Neuronal stem cell (in vitro differentiated cells): Measurements from ENCODE around the gene CCR7.

Experiments used
- DNase-seq: peaks from one replicate; pipeline ENCODE4 v3.0.0-alpha.2; 2013; ENCODE audit warnings: low spot score
- H2AFZ ChIP-seq: one replicate; pipeline ENCODE4 v1.6.1; 2013; ENCODE audit warnings: mild to moderate bottlenecking, low read length, inconsistent platforms
- H2AK5ac ChIP-seq: 2 replicates; pipeline ENCODE4 v1.6.1; 2013; ENCODE audit warnings: low read depth, mild to moderate bottlenecking, inconsistent platforms, low read length, moderate library complexity, mixed read lengths
- H2BK120ac ChIP-seq: 2 replicates; pipeline ENCODE4 v1.6.1; 2013; ENCODE audit warnings: low read depth, mild to moderate bottlenecking, inconsistent platforms, low read length, moderate library complexity, mixed read lengths
- H2BK12ac ChIP-seq: one replicate; pipeline ENCODE4 v1.6.1; 2013; ENCODE audit warnings: low read length, inconsistent platforms
- H2BK15ac ChIP-seq: 2 replicates; pipeline ENCODE4 v1.6.1; 2013; ENCODE audit warnings: mild to moderate bottlenecking, low read length, inconsistent platforms, mixed read lengths
- H2BK5ac ChIP-seq: one replicate; pipeline ENCODE4 v1.6.1; 2013; ENCODE audit warnings: inconsistent platforms, mild to moderate bottlenecking, low read length, moderate library complexity
- H3K14ac ChIP-seq: one replicate; pipeline ENCODE4 v1.6.1; 2013; ENCODE audit warnings: low read length, inconsistent platforms
- H3K18ac ChIP-seq: 2 replicates; pipeline ENCODE4 v1.6.1; 2013; ENCODE audit warnings: low read length, inconsistent platforms
- H3K23ac ChIP-seq: 2 replicates; pipeline ENCODE4 v1.6.1; 2013; ENCODE audit warnings: low read depth, mild to moderate bottlenecking, mixed read lengths, low read length, inconsistent platforms; ENCODE audit not compliant: poor library complexity
- H3K27ac ChIP-seq: replicated peaks from 3 replicates; pipeline ENCODE4 v1.5.1; 2013; ENCODE audit warnings: low read length, inconsistent platforms
- H3K27me3 ChIP-seq, 3 experiments: 2 replicates each; pipeline ENCODE4 v1.6.1; 2013; ENCODE audit warnings: low read length in 3 of 3, mild to moderate bottlenecking in 2 of 3, inconsistent platforms in 1 of 3, low read depth in 1 of 3, mixed read lengths in 1 of 3, moderate library complexity in 1 of 3; ENCODE audit not compliant: control insufficient read depth in 3 of 3, insufficient read depth in 3 of 3
- H3K36me3 ChIP-seq, 2 donors: replicated peaks in 1 of 2; 2 replicates each; pipeline ENCODE4 v1.6.1; 2013; ENCODE audit warnings: low read length in 2 of 2; ENCODE audit not compliant: control insufficient read depth in 2 of 2, insufficient read depth in 2 of 2
- H3K4ac ChIP-seq: 2 replicates; pipeline ENCODE4 v1.6.1; 2013; ENCODE audit warnings: inconsistent platforms, mild to moderate bottlenecking, low read length, moderate library complexity
- H3K4me1 ChIP-seq, 2 donors: 1 replicate in 1 of 2; 2 replicates in 1 of 2; pipeline ENCODE4 v1.6.1; 2013; ENCODE audit warnings: low read length in 2 of 2, low read depth in 1 of 2; ENCODE audit not compliant: control insufficient read depth in 2 of 2, insufficient read depth in 1 of 2
- H3K4me2 ChIP-seq: one replicate; pipeline ENCODE4 v1.6.1; 2013; ENCODE audit warnings: mild to moderate bottlenecking, low read length, inconsistent platforms; ENCODE audit not compliant: insufficient read depth, poor library complexity, severe bottlenecking
- H3K4me3 ChIP-seq, 2 donors: 2 replicates each; pipeline ENCODE4 v1.5.1; 2013; ENCODE audit warnings: low read length in 2 of 2, mild to moderate bottlenecking in 2 of 2, inconsistent platforms in 1 of 2, moderate library complexity in 1 of 2
- H3K79me1 ChIP-seq: one replicate; pipeline ENCODE4 v1.6.1; 2013; ENCODE audit warnings: low read depth, mild to moderate bottlenecking, inconsistent platforms, low read length, moderate library complexity
- H3K9ac ChIP-seq: one replicate; pipeline ENCODE4 v1.6.1; 2013; ENCODE audit warnings: mild to moderate bottlenecking, low read depth, low read length, inconsistent platforms; ENCODE audit not compliant: poor library complexity
- H3K9me3 ChIP-seq, 2 donors: replicated peaks in 1 of 2; 2 replicates each; pipeline versions ENCODE3 to v1.6.1; 2013; ENCODE audit warnings: low read length in 2 of 2, mild to moderate bottlenecking in 2 of 2, inconsistent platforms in 1 of 2, low read depth in 1 of 2, mixed read lengths in 1 of 2, moderate library complexity in 1 of 2; ENCODE audit not compliant: control insufficient read depth in 2 of 2, insufficient read depth in 1 of 2
- H4K8ac ChIP-seq: one replicate; pipeline ENCODE4 v1.6.1; 2013; ENCODE audit warnings: low read depth, mild to moderate bottlenecking, inconsistent platforms, low read length, moderate library complexity
- H4K91ac ChIP-seq: one replicate; pipeline ENCODE4 v1.6.1; 2013; ENCODE audit warnings: low read length, low read depth, mild to moderate bottlenecking, inconsistent platforms; ENCODE audit not compliant: poor library complexity
- WGBS, 2 donors: extraction: QIAGEN DNeasy Blood & Tissue Kit; methylation state at CpG; one replicate each; pipeline ENCODE4 v1.1.7; 2013; ENCODE audit warnings: missing lambda C conversion rate in 2 of 2, mixed read lengths in 1 of 2; ENCODE audit not compliant: insufficient read length in 2 of 2, insufficient replicate concordance in 1 of 2; ENCODE audit errors: extremely low coverage in 2 of 2; 5-methylcytosine and 5-hydroxymethylcytosine counted together

Gene CCR7

GRCh38 chr17:40560592-40561293, 4.5 kb downstream of the CCR7 start:
- Histone ChIP-seq H3K23ac (no peak overlapping the region), H3K4me3 (no peak overlapping the region), H2BK12ac (peak overlapping the region; percentile 51), H2BK15ac (peak overlapping the region; percentile 4), H3K9me3 (no peaks in the 10 kb centered on the region), H3K27me3 (no peaks in the 10 kb centered on the region), H2AFZ (peak overlapping the region; percentile 84), H3K4ac (no peak overlapping the region), H3K14ac (no peak overlapping the region), H3K27ac (no peak overlapping the region), H4K91ac (no peak overlapping the region), H3K79me1 (no peaks in the 10 kb centered on the region), H2AK5ac (no peak overlapping the region), H3K4me1 (peaks cover 5 to 23% of the 10 kb centered on the region in 2 donors), H3K4me2 (no peak overlapping the region), H2BK5ac (no peak overlapping the region), H3K18ac (no peak overlapping the region), H4K8ac (peak overlapping the region; percentile 17), H3K9ac (no peak overlapping the region), H2BK120ac (no peak overlapping the region), H3K36me3 (no peaks in the 10 kb centered on the region)
- WGBS, 2 donors = no CpG with 5 or more reads among the region's 24 CpGs
- no peak for DNase-seq

- Histone ChIP-seq H3K27ac (no peak overlapping the region), H2BK120ac (no peak overlapping the region), H3K9me3 (no peaks in the 10 kb centered on the region), H3K79me1 (no peaks in the 10 kb centered on the region), H3K23ac (no peak overlapping the region), H3K18ac (no peak overlapping the region), H2BK12ac (no peak overlapping the region), H4K8ac (no peak overlapping the region), H3K27me3 (no peaks in the 10 kb centered on the region), H2BK5ac (no peak overlapping the region), H3K14ac (no peak overlapping the region), H3K4me1 (peaks cover 5 to 18% of the 10 kb centered on the region in 2 donors), H3K9ac (no peak overlapping the region), H3K4me2 (no peak overlapping the region), H4K91ac (no peak overlapping the region), H3K4me3 (no peak overlapping the region), H3K4ac (no peak overlapping the region), H2AK5ac (no peak overlapping the region), H3K36me3 (no peaks in the 10 kb centered on the region), H2AFZ (peak overlapping the region; percentile 84), H2BK15ac (peak overlapping the region; percentile 2)
- WGBS, 2 donors = no CpG with 5 or more reads among the region's 13 CpGs
- peak; percentile 86 for DNase-seq
Observed at GRCh38 chr17:40559954-40560591, 5.2 kb downstream of the CCR7 start.

- no peak for DNase-seq
- H3K4me2 ChIP-seq = no peak overlapping the region
- peak overlapping the region; percentile 74 for H2AK5ac ChIP-seq
- no CpG with 5 or more reads among the region's 5 CpGs for WGBS, 2 donors
- H2AFZ ChIP-seq = no peak overlapping the region
- no peaks in the 10 kb centered on the region for H3K27me3 ChIP-seq
- no peak overlapping the region for H3K4me3 ChIP-seq
- no peak overlapping the region for H3K27ac ChIP-seq
- H3K4me1 ChIP-seq = peaks cover 7 to 16% of the 10 kb centered on the region in 2 donors
- no peak overlapping the region for H4K8ac ChIP-seq
- H2BK12ac ChIP-seq = no peak overlapping the region
- no peak overlapping the region for H4K91ac ChIP-seq
- H3K36me3 ChIP-seq = no peaks in the 10 kb centered on the region
- no peaks in the 10 kb centered on the region for H3K9me3 ChIP-seq
- H2BK5ac ChIP-seq = no peak overlapping the region
- no peak overlapping the region for H3K18ac ChIP-seq
- H3K79me1 ChIP-seq = no peaks in the 10 kb centered on the region
- no peak overlapping the region for H3K23ac ChIP-seq
- H2BK15ac ChIP-seq = peak overlapping the region; percentile 2
- H3K4ac ChIP-seq = no peak overlapping the region
- no peak overlapping the region for H3K14ac ChIP-seq
- H2BK120ac ChIP-seq = no peak overlapping the region
- H3K9ac ChIP-seq = peak overlapping the region; percentile 35
Observed at GRCh38 chr17:40559564-40559916, 5.7 kb downstream of the CCR7 start.

GRCh38 chr17:40558890-40559563, 6.2 kb downstream of the CCR7 start:
- DNase-seq = no peak
- no peak overlapping the region for H3K27ac ChIP-seq

More at GRCh38 chr17:40558890-40559563, 6.2 kb downstream of the CCR7 start:
- Histone ChIP-seq H3K9ac (peak overlapping the region; percentile 35), H4K91ac (no peak overlapping the region), H2BK12ac (no peak overlapping the region), H3K4me2 (no peak overlapping the region), H4K8ac (no peak overlapping the region), H3K79me1 (no peaks in the 10 kb centered on the region), H3K4me3 (no peak overlapping the region), H2BK15ac (no peak overlapping the region), H3K23ac (no peak overlapping the region), H2BK120ac (no peak overlapping the region), H3K27me3 (no peaks in the 10 kb centered on the region), H3K14ac (no peak overlapping the region), H2AK5ac (peak overlapping the region; percentile 74), H2BK5ac (no peak overlapping the region), H3K9me3 (no peaks in the 10 kb centered on the region), H3K18ac (peak overlapping the region; percentile 6), H3K4me1 (peaks cover 9 to 19% of the 10 kb centered on the region in 2 donors), H3K4ac (no peak overlapping the region), H2AFZ (no peak overlapping the region), H3K36me3 (no peaks in the 10 kb centered on the region)
- WGBS, 2 donors = no CpG with 5 or more reads among the region's 10 CpGs
